GM19035 (cell line): ENCODE data around the gene CDKN2A.

ENCODE experiments used
- ATAC-seq: cut with Tn5 transposase; IDR thresholded peaks from one replicate; pipeline ENCODE4 v1.9.1; 2021; ENCODE audit not compliant: unreplicated experiment

The CDKN2A gene

GRCh38 chr9:21993893-21994555 is at the start of gene CDKN2A:
Gene CDKN2A (minus strand): TSS chr9:21994392.
- ATAC-seq = peak; percentile 36

DNA sequence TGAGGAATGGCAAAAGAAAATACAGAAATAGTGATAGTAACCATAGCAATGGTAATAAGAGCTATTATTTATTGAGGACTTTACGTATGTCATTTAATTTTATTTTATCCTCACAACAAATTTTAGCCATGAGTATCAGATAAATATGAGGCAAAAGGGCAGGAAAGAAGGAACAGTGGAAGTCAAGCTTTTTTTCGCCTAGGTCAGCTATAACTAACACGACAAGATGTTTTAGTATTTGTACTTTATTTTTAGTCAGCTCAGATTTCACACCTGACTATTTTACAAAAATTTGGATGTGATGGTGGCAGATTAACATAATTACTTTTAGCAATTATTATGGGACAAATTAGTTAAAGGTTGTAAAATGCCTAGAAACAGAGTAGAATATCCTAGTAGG is 49.7 kb upstream of the CDKN2A start:
- ATAC-seq = no peak

DNA sequence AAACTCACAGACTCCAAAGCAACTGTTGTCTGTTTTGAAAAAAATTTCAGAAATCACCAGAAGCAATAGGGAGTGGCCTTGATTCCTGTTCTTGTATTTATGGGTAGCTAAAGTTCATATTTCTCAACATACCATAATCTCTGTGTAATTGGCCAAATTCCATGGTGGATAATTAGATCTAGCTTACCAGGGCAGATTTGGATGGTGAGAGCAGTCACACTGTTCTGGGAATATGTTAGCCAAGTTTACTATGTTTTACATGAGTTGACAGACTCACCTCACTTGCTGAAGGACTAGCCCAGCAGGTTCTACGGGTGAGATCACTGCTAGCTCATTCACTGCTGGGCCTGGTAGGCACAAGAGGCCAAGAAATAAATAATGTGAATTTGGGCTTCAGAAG is 47.6 kb upstream of the CDKN2A start:
- ATAC-seq = no peak

GRCh38 chr9:22041344-22041743 is 47.2 kb upstream of the CDKN2A start:
- no peak for ATAC-seq

GRCh38 chr9:22040760-22041159 is 46.6 kb upstream of the CDKN2A start:
- ATAC-seq = no peak

GRCh38 chr9:22039258-22039657 is 45.1 kb upstream of the CDKN2A start:
- no peak for ATAC-seq

- ATAC-seq = peak; percentile 64
Observed at GRCh38 chr9:22037954-22038690, 43.9 kb upstream of the CDKN2A start.

GRCh38 chr9:22036866-22037626 is 42.9 kb upstream of the CDKN2A start:
- no peak for ATAC-seq

- no peak for ATAC-seq
Observed at GRCh38 chr9:22035591-22036011, 41.4 kb upstream of the CDKN2A start.

GRCh38 chr9:22033012-22033630 is 38.9 kb upstream of the CDKN2A start:
- ATAC-seq = no peak

- no peak for ATAC-seq
Observed at GRCh38 chr9:22031655-22032411, 37.6 kb upstream of the CDKN2A start.

GRCh38 chr9:22030101-22030598 is 36.0 kb upstream of the CDKN2A start:
- ATAC-seq = peak; percentile 87

DNA sequence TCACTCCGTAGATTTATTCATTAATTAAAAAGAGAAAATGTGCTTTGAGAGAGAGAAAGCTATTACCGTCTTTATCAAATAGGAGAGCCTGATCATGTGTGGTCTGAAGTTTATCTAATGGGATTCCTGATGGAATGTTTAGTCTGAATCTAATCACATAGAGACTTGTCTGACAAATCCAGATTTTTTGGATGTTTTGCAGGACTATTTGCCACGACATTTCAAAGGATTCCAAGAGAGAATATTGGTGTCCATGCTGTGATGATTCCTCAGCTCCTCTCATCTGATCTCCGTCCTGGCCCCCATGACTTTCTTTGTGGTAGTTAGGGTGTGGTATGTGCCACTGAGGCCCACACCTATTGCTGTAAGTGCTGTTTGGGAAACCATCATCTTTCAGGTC is 35.0 kb upstream of the CDKN2A start:
- ATAC-seq = no peak

DNA sequence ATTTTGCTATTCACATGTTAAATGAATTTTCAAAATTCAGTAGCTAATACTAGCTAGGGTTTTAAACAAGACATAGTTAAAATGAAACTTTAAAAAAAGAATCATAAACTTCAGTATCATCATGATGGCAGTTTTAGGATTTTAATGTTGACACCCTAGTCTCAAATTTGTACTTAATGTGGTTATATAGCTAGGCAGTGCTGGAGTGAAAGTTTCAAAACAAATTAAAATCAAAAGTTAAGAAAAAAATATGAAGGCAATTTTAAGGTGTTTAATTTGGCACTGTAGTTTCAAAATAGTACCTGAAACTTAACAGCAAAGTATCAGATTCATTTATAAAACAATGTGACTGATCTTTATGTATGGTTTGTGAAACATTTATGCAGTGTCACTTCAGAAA is 34.2 kb upstream of the CDKN2A start:
- no peak for ATAC-seq

DNA sequence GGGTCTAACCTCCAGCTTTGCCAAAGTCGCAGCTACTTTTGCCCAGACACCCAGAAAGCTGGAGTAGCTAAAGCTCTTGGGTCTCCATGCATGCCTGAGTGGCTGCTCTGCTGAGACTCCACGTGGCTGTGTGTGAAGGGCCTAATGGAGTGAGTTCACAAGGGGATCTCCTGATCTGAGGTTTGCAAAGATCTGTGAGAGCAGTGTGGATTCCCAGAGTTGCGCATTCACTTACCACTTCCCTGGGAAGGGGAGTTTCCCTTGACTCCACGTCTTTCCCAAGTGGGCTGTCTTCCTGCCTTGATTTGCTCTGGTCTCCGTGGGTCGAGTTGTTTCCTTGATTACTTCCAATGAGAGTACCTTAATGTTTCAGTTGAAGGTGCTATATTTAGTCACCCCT is 32.5 kb upstream of the CDKN2A start:
- no peak for ATAC-seq

GRCh38 chr9:22022396-22022795 is 28.2 kb upstream of the CDKN2A start:
- no peak for ATAC-seq

DNA sequence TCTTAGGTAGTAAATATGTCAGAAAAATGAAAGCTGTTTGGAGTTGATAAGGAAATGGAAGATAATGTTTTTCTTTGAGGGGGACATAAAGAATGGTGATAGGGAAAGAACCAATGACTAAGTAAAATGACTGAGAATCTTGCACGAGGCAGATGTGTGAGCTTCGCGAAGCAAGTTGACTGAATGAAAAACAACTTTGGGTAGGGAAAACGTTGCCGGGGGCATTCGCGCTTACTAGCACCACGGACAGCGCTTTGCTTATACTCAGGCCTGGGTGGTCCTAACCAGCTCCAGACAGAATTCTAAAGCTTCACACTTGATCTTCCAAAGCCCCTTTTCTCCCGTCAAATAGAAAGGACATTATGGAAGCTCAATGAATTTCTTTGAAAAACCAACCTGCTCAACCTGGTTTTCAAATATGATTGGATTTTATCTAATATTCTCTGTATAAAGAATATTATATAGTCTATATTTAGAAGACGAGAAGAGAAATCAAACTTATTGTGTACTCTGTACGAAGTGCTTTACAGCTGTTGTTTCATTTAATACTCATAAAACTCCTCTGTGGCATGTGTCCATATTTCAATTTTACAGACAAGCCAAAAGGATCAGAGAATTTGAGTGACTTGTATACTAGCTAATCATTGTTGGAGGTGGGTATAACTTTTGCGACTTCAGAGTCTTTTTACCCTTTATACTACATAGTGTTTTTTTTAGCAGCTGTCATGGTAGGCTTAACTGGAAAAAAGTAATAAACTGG is 16.9 kb upstream of the CDKN2A start:
- no peak for ATAC-seq

DNA sequence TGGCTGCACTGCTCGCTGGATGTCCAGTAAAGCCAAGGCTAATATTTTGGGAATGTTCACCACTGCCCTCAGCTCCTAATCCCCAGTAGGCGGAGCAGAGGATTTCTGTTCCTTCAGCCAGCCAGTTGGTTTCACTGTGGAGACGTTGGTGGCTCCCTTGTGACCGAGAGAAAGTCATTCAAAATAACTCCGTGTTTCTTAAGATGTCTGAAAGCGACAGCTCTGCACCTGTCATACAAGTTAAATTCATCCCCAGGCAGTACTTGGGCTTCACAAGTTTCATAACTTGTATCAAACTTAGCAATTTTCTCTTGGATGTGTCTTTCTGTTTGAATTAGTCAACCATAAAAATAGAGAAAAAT is 15.3 kb upstream of the CDKN2A start:
- ATAC-seq = peak; percentile 55

DNA sequence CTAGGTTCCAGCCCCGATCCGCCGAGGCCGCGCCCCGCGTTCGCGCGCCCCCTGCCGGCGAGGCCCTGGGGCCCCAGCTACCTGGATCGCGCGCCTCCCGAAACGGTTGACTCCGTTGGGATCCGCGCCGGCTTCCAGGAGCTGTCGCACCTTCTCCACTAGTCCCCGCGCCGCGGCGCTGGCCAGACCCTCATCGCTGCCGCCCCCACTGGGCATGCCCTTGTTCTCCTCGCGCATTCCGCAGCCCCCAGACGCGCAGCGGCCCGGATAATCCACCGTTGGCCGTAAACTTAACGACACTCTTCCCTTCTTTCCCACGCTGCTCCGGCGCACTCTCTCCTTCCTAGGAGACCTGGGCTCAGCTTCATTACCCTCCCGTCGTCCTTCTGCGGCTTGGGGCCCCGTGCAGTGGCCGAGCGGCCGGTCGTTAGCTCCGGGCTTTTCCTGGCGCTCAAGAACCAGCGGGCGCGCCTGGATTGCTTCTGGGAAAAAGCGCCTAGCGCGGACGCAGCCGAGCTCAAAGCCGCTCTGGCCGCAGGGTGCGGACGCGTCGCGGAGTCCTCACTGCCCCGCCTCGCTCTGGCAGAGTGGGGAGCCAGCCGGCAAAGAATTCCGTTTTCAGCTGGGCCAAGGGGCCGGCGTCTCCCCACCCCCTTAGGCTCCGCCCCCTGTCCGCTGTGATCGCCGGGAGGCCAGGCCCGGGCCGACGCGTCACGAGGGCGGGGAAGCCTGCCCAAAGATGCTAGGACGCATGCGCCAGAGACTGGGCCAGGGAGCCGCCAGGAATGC is 14.7 kb upstream of the CDKN2A start, which contains the start of gene CDKN2B:
CDKN2B (minus strand) TSS at position 589 of the 789 bp plus-strand sequence; CDS start at position 237, 352 bp downstream.
- peak; percentile 93 for ATAC-seq
